Sigmoid colon (tissue), 3 donors: ENCODE data around the gene SVEP1.

Experiments used
- POLR2A ChIP-seq, 2 donors: fragments of 450-650 bp; IDR thresholded peaks; one replicate each; pipeline ENCODE4 v1.6.1; 2016; ENCODE audit warnings: antibody characterized with exemption in 2 of 2, mild to moderate bottlenecking in 2 of 2, moderate library complexity in 2 of 2
- TF ChIP-seq, protein P1 (sequence below), 4 experiments: fragments of 450-650 bp in 3 of 4; fragments of 200-600 bp in 1 of 4; IDR thresholded peaks; one replicate each; pipeline ENCODE4 v1.5.1; 2016 to 2019; ENCODE audit warnings: antibody characterized with exemption in 4 of 4, mild to moderate bottlenecking in 3 of 4, moderate library complexity in 2 of 4

DNA sequence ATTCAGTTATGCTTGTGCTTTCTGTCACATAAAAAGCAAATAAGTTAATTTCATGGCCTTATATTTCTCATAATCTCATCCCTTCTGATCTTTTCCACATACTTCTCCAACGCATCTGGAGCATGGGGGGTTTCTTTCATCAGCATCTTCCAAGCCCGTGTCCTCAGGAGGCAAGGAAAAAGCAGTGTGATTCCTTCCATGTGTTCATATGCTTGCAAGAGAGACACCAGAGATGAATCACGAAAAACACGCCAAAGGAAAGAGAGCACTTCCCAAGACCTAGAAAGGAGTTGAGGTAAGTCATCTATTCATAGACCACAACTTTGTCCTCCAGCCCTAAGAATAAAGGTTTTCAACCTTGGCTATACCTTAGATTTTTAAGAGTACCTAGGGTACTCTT is 26.0 kb upstream of the SVEP1 start:
- TF ChIP-seq, protein P1, sequence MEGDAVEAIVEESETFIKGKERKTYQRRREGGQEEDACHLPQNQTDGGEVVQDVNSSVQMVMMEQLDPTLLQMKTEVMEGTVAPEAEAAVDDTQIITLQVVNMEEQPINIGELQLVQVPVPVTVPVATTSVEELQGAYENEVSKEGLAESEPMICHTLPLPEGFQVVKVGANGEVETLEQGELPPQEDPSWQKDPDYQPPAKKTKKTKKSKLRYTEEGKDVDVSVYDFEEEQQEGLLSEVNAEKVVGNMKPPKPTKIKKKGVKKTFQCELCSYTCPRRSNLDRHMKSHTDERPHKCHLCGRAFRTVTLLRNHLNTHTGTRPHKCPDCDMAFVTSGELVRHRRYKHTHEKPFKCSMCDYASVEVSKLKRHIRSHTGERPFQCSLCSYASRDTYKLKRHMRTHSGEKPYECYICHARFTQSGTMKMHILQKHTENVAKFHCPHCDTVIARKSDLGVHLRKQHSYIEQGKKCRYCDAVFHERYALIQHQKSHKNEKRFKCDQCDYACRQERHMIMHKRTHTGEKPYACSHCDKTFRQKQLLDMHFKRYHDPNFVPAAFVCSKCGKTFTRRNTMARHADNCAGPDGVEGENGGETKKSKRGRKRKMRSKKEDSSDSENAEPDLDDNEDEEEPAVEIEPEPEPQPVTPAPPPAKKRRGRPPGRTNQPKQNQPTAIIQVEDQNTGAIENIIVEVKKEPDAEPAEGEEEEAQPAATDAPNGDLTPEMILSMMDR (IDR thresholded peaks at IDR 0.05): no peak
- TF ChIP-seq POLR2A (IDR thresholded peaks at IDR 0.05): no peak
